Mucosa of descending colon (tissue), 3 donors: ENCODE measurements around the gene WDR47. TPM values are rescaled to one million over a fixed set of nuclear protein-coding genes. Genes with fewer than 3 reads are reported as not detected.
"Not testable (repeated sequence)": the region's sequence is repeated elsewhere in the genome, so short reads cannot be mapped to it uniquely, and the experiment has no call there.

Experiments used
- ATAC-seq: fragments of 200-7000 bp; cut with Tn5 transposase; one replicate; pipeline ENCODE4 v1.9.1; 2020; ENCODE audit warnings: mild to moderate bottlenecking, moderate library complexity
- DNase-seq, 3 donors: peaks; one replicate each; pipeline ENCODE4 v3.0.0-alpha.2; 2020
- H3K36me3 ChIP-seq: fragments of 200-600 bp; one replicate; pipeline ENCODE4 v1.8.0; 2021; ENCODE audit warnings: low read depth, mild to moderate bottlenecking
- H3K4me1 ChIP-seq: fragments of 200-600 bp; one replicate; pipeline ENCODE4 v1.8.0; 2021; ENCODE audit warnings: low read depth, mild to moderate bottlenecking
- H3K4me3 ChIP-seq: fragments of 200-600 bp; one replicate; pipeline ENCODE4 v1.8.0; 2021; ENCODE audit warnings: mild to moderate bottlenecking
- H3K9me3 ChIP-seq: fragments of 200-600 bp; one replicate; pipeline ENCODE4 v1.8.0; 2021; ENCODE audit warnings: mild to moderate bottlenecking
- CTCF ChIP-seq: fragments of 200-600 bp; IDR thresholded peaks from one replicate; pipeline ENCODE4 v1.8.0; 2022; ENCODE audit warnings: antibody characterized with exemption, mild to moderate bottlenecking
- intact Hi-C, 2 donors: fragments of 100-400 bp; cut with DNase I in 1 of 2; cut with micrococcal nuclease in 1 of 2; formaldehyde crosslinking; loops; one replicate each; pipeline versions ENCODE4 v1.11.0 to v1.11.1; 2022; cut with DNase I, micrococcal nuclease
- total RNA-seq, 3 donors: library from RNA; stranded (reverse); fragmentation: NEBNext Ultra II Directional in 2 of 3; extraction: Animal tissue kit (Norgen Biotek cat#: 25700) in 2 of 3; gene quantifications; one replicate each; pipeline versions ENCODE4 v1.2.1 to v1.2.4, GENCODE V29; 2021 to 2023
- donor health status: DM: no; HTN: no; CAD: no; lungs with moderate emphysema.
- donor health status: DM: no; HTN: no; CAD: no.
- donor health status: DM: no; HTN: yes; CAD: no.

The WDR47 gene
- total RNA-seq, 3 donors from 2014 or later: 6.5 to 25.4 (median 7.5) TPM

GRCh38 chr1:109034382-109034781, 7.5 kb downstream of the WDR47 start:
- no peak for TF ChIP-seq CTCF
- intact Hi-C loops: no loop called here
- Histone ChIP-seq H3K36me3 (no peaks in the 10 kb centered on the region), H3K4me3 (no peak overlapping the region), H3K9me3 (no peaks in the 10 kb centered on the region), H3K4me1 (no peaks in the 10 kb centered on the region)
- ATAC-seq: no peak
- no peak for DNase-seq

GRCh38 chr1:109029493-109029892, 12.4 kb downstream of the WDR47 start:
- intact Hi-C loops, H3K36me3 ChIP-seq, H3K4me3 ChIP-seq, ATAC-seq, DNase-seq, H3K9me3 ChIP-seq, H3K4me1 ChIP-seq: not testable (repeated sequence)

- no peaks in the 10 kb centered on the region for H3K4me1 ChIP-seq
- TF ChIP-seq CTCF: no peak
- no peak overlapping the region for H3K4me3 ChIP-seq
- no peaks in the 10 kb centered on the region for H3K36me3 ChIP-seq
- H3K9me3 ChIP-seq: no peaks in the 10 kb centered on the region
- ATAC-seq (no peak), DNase-seq (no peak)
- intact Hi-C loops: no loop called here
Observed at GRCh38 chr1:109027841-109028240, 14.1 kb downstream of the WDR47 start.

GRCh38 chr1:109025694-109026093, 16.2 kb downstream of the WDR47 start:
- intact Hi-C loops: no loop called here
- no peak for ATAC-seq
- Histone ChIP-seq H3K36me3 (no peaks in the 10 kb centered on the region), H3K4me1 (no peaks in the 10 kb centered on the region), H3K9me3 (no peaks in the 10 kb centered on the region), H3K4me3 (no peak overlapping the region)
- no peak for TF ChIP-seq CTCF
- DNase-seq: no peak

- intact Hi-C loops: no loop called here
- no peak for TF ChIP-seq CTCF
- Histone ChIP-seq H3K4me3 (no peak overlapping the region), H3K36me3 (no peaks in the 10 kb centered on the region), H3K9me3 (no peaks in the 10 kb centered on the region), H3K4me1 (no peaks in the 10 kb centered on the region)
- DNase-seq (no peak), ATAC-seq (no peak)
Observed at GRCh38 chr1:109024646-109025045, 17.3 kb downstream of the WDR47 start.

- no peak for ATAC-seq
- Histone ChIP-seq H3K4me1 (no peaks in the 10 kb centered on the region), H3K9me3 (no peaks in the 10 kb centered on the region), H3K36me3 (no peaks in the 10 kb centered on the region), H3K4me3 (no peak overlapping the region)
- intact Hi-C loops: no loop called here
- DNase-seq: no peak
- no peak for TF ChIP-seq CTCF
Observed at GRCh38 chr1:109020693-109021257, 21.1 kb downstream of the WDR47 start.

- H3K9me3 ChIP-seq, H3K4me3 ChIP-seq, DNase-seq, H3K36me3 ChIP-seq, H3K4me1 ChIP-seq, ATAC-seq, intact Hi-C loops: not testable (repeated sequence)
Observed at GRCh38 chr1:109017719-109018118, 24.2 kb downstream of the WDR47 start.
